WTC11 (cell line): ENCODE data around the gene AGTR1.

Source experiments
- ATF1 ChIP-seq: sonication (generic); formaldehyde crosslinking; IDR thresholded peaks from 2 replicates; pipeline ENCODE4 v1.8.1; 2023; ENCODE audit warnings: mild to moderate bottlenecking, moderate library complexity, missing genetic modification reagents
- CTCF ChIP-seq: fragments of 200-600 bp; IDR thresholded peaks from 2 replicates; pipeline ENCODE4 v1.8.0; 2022; ENCODE audit warnings: antibody characterized with exemption
- E2F4 ChIP-seq: sonication (generic); formaldehyde crosslinking; IDR thresholded peaks from 2 replicates; pipeline ENCODE4 v1.8.1; 2022; ENCODE audit warnings: low read depth, mild to moderate bottlenecking, moderate library complexity, missing genetic modification reagents, borderline replicate concordance
- FOXK1 ChIP-seq: sonication (generic); formaldehyde crosslinking; IDR thresholded peaks from 2 replicates; pipeline ENCODE4 v1.8.0; 2022; ENCODE audit warnings: mild to moderate bottlenecking, moderate library complexity, missing genetic modification reagents
- IRF2 ChIP-seq: sonication (generic); formaldehyde crosslinking; IDR thresholded peaks from 2 replicates; pipeline ENCODE4 v1.8.0; 2022; ENCODE audit warnings: low read depth, missing genetic modification reagents, borderline replicate concordance
- MAX ChIP-seq: sonication (generic); formaldehyde crosslinking; IDR thresholded peaks from 2 replicates; pipeline ENCODE4 v1.8.0; 2022; ENCODE audit warnings: mild to moderate bottlenecking, missing genetic modification reagents
- NFATC4 ChIP-seq: fragments of 250-450 bp; sonication (Bioruptor Pico); IDR thresholded peaks from 2 replicates; pipeline ENCODE4 v1.9.0; 2021; ENCODE audit warnings: mild to moderate bottlenecking
- ZBTB43 ChIP-seq: sonication (generic); formaldehyde crosslinking; IDR thresholded peaks from 2 replicates; pipeline ENCODE4 v1.8.1; 2023; ENCODE audit warnings: mild to moderate bottlenecking, missing genetic modification reagents
- ZNF138 ChIP-seq: sonication (generic); formaldehyde crosslinking; conservative IDR thresholded peaks from 2 replicates; pipeline ENCODE4 v1.8.1; 2022; ENCODE audit warnings: mild to moderate bottlenecking, moderate library complexity, missing genetic modification reagents

GRCh38 chr3:148791920-148792319 is 94.2 kb downstream of the AGTR1 start:
- TF ChIP-seq CTCF (no peak), MAX (CRISPR knock-in tag) (no peak), NFATC4 (CRISPR knock-in tag) (no peak), ZNF138 (CRISPR knock-in tag) (no peak), ZBTB43 (CRISPR knock-in tag) (no peak), IRF2 (CRISPR knock-in tag) (no peak), FOXK1 (CRISPR knock-in tag) (no peak), E2F4 (CRISPR knock-in tag) (no peak), ATF1 (CRISPR knock-in tag) (no peak)
